NK-92 (cell line): Measurements from ENCODE around the gene SLC4A2.
A peak's percentile ranks its signal among the peaks of the same experiment; 100 is the strongest.

Experiments
- DNase-seq: peaks from one replicate; lab custom pipeline; 2025; ENCODE audit not compliant: unreplicated experiment; lab: John Stamatoyannopoulos, UW

Gene SLC4A2

DNA sequence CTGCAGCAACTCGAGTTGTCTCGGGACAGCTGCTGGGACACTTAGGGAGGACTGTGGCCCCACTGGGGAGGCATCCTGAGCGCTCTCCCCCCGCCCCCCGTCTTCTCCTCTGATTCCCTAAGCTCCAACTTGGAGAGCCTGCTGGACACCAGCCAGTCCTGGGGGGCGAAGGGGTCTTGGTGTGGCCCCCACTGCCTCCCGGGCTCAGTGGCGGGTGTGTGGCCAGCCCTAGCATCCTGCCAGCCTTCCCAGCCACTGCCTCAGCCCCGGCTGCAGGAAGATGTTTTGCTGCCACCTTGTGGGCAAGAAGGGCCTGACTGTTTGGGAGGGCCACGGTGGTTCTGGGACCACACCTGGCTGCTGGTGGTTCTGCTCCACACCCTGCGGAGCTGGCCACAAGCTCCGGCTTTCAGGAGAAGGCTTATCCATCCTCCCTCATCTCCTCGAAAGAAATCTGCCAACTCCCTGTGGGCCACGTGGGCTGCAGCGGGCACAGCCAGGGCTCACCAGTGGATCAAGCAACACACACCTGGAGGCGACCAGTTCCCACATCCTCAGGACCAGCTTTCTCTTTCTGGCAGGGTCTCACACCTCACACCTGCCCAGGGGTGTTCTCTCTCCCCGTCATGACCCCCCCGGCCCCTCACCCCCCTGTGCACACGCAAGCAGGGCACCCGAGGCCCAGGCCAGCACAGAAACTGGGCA is 51.7 kb downstream of the SLC4A2 start:
- no peak for DNase-seq

DNA sequence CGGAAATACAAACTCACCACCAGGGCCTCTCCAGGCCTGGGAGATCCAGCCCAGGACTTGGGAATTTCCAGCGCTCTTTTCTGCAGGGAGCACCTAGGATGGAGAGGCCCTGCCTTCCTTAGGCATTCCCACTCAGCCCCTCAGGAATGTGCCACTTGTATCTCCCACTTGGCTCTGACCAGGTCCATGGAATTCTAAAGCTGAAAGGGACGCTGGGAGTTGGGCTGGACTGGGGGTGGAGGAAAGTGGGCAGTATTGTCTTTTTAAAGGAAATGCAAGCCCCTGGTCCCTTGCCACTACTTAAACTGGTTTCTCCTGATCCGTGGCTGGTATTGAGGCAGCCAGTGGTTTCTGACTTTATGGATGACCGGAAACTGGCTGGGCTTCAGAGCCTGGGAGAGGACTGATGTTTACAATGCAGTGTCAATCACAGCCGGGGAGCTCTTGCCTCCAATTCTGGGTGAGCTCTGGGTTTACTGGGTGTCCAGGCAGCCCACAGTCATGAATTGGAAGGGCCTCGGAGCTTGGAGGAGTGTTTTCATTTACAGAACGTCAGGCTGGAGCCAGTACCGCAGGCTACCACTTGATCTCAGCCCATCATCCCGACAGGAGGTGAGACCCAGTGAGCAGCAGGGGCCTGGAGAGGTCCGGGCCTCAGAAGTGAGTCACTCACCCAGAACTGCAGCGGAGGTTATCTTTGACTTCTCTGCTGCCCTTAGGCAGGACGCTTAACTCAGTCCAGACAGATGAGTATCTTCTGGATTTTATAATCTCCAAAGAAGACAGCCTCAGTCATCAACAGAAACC is 54.2 kb downstream of the SLC4A2 start:
- DNase-seq = no peak

DNA sequence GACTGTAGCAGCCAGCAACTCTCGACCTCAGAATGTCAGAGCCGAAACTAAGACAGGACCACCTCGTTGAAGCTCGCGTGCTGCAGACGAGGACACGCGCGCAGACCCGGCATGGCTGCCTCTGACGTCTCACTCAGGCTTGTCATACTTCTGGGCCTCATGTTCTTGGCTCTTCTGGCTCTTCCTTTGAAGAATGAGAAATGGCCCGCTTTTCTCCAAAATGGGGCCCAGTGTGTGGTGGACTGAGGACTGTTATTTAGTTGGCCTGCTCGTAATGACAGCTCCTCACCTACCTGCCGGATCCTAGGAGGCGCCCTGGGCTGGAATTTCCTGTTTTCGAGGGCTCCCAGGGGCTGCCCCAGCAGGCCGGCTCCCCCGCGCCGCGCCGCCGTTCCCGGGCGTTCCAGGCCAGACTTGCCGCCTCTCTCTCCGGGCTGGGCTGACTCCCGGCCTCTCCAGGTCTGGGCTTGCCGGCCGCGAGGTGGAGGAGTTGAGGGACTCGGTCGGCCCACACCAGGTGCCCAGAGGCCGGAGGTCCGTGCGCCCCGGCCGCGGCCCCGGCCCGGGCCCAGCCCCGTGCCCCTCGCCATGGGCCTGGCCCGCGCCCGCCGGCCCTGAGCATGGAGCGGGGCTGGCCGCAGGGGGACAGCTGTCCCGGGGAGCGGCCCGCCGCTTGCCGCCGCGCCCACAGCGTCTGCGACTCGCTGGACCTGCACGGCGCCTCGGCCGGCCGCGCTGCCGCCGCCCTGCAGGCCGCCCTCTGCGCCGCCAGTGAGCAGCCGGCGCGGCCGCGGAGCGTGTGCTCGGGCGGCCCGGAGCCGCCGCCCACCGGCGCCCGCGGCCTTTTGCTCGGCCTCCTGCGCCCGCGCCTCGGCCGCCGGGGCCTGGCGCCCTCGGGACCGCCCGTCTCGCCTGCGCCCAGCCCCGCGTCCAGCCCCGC is 55.0 kb downstream of the SLC4A2 start:
- no peak for DNase-seq

DNA sequence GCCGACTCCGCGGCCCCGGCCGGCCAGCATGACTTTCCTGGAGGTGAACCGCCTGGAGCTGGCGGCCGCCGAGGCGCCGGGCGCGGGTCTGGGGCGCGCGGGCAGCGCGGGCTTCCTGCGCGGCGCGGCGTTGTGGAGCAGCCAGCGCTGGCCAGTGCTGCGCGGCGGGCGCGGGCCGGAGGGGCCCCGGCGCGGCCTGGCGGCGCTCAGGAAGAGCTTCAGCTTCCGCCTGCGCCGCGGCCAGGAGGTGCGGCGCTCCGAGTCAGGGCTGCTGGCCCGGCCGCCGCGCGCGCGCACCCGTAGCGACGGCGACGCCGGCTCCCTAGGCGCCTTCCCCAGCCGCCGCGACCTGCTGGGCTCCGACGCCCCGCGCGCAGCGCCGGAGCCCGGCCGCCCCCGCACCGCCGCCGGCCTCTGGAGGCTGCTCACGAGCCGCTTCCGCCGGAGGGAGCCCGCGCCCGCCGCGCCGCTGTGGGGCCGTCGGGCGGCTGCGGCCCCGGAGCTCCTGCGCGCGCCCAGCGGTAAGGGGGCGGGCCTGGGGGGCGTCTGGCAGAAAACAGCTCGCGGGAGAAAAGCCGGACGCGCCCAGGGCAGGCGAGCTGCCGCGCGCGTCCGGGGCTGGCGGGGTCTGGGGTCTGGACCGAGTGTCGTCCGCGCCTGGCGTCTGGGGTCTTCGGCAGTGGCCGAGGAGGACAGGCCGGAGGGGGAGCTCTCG is 55.9 kb downstream of the SLC4A2 start:
- DNase-seq = no peak

DNA sequence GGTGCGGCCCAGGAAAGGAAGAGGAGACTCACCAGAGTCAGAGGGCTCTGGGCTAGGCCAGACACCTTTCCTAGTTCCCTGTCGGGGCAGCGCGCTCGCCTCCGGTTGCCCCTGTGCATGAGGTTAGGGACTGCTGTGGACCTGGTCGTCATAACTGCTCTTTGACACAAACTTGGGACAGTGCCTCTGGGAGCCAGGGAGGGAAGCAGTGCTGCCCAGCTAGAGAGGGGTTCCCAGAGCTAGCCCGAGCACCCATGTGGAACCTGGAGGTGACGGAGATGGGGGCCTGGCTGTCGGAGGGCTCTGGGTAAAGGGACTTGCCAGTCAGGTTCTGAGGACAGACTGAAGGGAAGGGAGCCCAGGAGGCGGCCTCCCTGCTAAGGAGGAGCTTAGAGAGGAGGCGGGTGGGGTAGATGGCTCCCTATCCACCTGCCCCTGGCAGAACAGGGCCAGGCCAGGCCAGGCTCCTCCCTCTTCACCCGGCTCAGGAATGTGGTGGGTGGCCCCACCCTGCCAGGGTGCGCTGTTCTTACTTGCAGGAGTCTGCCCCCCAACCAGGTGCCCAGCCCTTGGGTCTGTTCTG is 56.5 kb downstream of the SLC4A2 start:
- DNase-seq = no peak

DNA sequence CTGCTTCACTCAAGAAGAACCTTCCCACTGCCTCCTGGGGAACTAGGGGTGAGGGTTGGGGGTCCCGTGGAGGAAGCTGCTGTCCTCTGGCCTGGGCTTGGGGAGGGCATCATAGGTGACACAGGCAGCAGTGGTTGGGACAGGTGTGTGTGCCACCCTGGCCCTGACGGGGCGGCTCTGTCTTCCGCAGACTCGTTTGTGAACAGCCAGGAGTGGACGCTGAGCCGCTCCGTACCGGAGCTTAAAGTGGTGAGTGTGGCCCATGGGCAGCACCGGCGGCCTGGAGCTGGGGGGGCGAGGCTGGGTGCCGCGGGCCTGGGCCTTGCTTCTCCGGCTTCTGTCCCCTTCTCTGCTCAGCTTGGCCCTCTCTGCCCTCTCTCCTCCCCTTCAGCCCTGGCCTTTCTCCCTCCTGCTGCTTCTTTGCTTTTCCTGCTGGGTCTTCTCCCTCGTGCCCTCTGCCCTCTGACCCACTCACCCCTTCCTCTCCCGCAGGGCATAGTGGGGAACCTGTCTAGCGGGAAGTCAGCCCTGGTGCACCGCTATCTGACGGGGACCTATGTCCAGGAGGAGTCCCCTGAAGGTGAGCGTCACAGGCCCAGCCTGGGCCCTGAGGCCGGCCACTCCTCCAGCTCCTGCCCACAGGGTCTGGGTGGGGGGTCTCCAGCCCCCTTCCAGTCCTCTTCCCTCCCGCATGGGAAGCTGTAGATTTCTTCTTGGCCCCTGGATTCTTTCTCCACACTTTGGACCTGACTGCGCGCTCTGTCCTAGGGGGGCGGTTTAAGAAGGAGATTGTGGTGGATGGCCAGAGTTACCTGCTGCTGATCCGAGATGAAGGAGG is 57.4 kb downstream of the SLC4A2 start:
- no peak for DNase-seq

DNA sequence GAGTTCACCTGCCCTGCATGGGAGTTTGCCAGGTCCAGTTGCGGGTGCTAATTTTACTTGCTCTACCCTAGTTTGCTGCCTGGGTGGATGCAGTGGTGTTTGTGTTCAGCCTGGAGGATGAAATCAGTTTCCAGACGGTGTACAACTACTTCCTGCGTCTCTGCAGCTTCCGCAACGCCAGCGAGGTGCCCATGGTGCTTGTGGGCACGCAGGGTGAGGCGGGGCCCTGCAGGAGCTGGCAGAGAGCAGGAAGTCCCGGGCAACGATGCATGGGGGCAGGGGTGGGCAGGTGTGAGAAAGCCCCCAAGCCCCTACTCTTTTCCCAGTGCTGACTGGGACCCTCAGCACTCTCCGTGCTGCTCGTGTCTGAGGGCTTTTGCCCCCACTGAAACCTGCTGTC is 58.2 kb downstream of the SLC4A2 start:
- no peak for DNase-seq

DNA sequence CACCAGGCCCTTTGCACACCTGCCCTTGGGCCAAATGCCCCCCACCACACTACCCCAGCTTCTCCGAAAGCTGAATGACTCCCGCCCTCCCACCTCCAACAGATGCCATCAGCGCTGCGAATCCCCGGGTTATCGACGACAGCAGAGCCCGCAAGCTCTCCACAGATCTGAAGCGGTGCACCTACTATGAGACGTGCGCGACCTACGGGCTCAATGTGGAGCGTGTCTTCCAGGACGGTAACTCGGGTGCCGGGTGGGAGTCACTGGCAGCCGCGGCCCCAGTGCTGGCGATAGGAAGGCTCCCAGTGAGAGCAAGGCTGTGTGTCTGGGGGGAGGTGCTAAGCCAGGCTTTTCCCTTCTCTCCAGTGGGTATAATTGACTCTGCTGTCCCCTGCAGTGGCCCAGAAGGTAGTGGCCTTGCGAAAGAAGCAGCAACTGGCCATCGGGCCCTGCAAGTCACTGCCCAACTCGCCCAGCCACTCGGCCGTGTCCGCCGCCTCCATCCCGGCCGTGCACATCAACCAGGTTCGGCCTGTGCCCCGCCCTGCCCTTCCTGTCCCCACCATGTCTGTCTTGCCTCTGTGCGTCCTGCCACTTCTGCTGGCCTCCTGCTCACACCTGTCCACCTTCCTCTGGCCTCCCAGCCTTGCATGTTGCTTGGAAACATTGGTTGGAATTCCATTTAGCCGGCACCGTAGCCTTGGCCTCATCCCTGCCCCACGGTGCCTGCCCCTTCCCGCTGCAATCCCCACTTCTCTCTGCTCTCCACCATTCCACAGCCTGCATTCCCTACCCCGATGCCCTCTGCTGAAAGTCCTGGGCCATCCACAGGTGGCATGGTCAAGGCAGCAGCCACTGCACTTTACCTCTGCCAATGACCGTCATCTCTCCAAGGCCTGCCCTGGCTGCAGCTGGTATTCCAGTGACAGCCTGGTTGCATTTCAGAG is 59.0 kb downstream of the SLC4A2 start:
- no peak for DNase-seq

DNA sequence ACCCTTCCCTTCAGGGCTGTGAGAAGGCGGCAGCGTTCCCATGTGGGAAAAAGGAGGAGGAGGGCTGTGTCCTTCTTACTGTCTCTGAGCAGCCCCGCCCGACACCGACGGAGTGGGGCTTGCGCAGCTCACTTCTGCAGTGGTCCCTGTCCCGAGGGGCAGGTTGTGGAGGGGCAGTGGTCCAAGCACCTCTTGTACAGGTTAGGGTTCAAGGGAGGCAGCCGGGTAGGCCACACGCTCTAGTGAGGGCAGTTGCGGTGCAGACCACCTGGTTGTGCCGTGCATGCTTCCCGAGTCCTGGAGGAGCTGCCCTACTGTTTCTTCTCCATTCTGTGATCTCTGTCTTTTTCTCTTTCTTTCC is 59.6 kb downstream of the SLC4A2 start:
- DNase-seq = no peak

DNA sequence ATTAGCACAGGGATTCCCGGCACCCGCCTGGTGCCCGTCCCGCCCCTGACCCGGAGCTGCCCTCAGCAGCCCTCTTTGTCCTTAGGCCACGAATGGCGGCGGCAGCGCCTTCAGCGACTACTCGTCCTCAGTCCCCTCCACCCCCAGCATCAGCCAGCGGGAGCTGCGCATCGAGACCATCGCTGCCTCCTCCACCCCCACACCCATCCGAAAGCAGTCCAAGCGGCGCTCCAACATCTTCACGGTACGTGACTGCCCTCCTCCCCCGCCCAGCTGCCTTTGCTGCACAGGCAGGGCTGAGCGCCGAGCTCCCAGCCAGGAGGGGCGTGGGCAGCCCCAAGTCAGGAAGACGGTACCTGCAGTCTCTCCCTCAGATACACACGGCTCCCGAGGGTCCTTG is 60.5 kb downstream of the SLC4A2 start:
- no peak for DNase-seq

DNA sequence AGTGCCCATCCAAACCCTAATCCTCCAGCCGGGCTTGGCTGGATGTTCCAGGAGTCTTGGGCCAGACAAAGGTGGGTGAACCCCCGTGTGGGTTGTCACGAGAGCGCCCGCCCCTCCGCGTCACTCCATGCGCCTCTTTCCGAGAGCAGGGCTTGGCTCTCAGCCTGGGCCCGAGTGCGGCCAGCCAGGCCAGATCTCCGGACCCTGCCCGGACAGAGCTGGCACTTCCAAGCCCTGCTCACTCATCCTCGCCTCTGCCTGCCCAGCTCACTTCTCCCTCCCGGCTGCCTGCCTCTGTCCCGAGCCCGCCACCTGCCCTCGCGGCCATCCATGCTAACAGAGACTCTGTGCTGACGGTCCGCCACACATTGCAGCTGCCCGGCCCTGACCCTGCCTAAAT is 61.5 kb downstream of the SLC4A2 start:
- DNase-seq = no peak

DNA sequence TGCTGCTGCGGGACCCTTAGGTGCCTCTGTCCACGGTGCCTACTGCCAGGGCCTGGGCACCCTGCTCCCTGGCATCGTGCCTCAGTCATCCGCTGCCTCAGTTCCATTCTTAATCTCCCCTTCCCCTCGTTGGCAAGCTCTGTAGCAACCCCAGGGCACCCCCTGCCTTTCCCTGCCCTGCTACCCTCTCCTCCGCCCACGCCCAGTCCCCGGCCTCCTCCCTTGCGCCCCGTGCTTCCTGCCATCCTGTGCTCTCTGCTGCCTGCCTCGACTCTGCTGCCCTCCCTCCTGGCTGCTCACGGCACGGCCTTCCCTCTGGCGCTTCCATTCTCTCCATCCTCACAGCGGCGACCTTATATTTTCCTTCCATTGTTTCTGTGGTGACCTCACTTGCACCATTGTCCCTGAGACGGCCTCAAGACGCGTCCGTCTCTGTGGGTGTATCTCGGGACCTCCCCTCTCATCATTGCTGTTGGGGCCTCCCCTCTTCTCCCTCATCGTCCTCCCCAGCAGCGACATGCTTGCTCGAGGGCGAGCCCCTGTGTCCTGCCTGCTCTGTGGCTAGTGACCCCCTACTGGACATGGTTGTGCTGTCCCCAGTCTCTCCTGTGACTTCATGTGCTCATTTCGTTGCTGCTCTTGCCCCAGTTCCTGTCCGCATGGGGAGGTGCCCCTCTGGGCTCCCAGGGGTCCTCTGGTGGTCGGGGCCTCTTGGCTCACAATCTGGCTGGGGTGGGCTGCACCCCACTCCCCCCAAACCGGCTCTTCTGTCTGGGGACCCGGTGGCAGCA is 62.2 kb downstream of the SLC4A2 start:
- no peak for DNase-seq

DNA sequence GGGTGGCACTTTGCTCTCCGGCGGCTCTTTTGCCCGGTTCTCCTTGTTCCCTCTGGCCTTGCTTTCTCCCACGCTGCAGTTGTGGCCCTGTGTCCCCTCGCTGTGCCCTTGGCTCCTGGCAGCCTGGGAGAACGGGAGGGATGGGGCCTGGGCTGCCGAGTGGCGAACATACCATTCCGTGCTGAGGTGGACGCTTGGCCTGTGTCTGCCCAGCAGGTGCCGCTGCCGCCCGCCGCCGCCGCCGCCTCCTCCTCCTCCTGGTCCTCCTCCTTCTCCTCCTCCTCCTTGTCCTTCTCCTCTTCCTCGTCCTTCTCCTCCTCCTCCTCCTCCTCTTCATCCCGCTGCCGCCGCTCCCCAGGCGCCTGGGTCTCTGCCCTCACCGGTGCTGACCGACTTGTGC is 62.9 kb downstream of the SLC4A2 start:
- no peak for DNase-seq

DNA sequence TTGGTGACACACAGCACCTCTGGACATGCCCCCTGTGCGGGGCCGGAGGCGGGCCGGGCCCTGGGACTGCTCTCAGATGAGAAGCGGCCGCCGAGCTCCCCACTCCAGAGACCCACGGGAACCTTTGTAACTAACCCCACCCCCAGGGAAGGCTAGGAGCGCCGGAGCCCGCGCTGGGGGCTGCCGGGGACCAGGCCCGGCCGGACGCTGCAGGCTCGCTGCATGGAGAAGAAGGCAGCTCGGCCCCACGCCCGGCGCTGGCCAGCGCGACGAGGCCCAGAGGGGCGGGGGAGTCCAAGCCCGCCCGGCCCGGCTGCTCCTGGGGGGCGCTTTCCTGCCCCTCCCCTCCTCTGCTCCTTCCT is 63.4 kb downstream of the SLC4A2 start:
- no peak for DNase-seq

DNA sequence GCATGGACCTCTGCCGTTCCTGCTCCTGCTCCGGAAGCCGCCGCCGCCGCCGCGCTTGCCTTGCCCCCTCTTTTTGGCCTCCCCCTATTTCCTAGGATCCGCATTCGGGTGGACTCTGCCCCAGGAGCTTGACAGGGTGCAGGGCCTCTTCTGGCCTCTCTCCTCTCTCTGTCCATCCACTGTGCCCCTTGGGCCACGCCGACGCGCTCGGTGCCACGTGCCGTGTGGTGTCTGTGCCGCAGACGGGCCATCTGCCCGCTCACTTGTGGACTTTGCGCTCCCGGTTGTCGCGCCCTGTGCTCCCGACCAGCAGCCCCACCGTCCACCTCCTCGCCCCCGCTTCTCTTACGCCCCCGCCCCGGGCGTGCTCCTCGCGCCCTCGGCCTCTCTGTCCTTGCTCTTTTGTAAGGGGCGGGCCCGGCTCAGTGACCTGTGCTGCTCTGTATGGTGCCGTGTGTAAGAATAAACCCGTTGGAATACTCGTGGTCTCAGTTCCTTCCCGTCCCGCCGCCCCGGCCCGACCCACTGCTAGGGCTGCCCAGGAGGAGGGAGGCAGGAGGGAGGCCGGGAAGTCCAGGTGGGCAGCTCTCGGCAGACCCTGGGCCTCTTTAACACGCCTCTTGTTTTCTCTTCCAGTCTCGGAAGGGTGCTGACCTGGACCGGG is 63.9 kb downstream of the SLC4A2 start:
- no peak for DNase-seq

DNA sequence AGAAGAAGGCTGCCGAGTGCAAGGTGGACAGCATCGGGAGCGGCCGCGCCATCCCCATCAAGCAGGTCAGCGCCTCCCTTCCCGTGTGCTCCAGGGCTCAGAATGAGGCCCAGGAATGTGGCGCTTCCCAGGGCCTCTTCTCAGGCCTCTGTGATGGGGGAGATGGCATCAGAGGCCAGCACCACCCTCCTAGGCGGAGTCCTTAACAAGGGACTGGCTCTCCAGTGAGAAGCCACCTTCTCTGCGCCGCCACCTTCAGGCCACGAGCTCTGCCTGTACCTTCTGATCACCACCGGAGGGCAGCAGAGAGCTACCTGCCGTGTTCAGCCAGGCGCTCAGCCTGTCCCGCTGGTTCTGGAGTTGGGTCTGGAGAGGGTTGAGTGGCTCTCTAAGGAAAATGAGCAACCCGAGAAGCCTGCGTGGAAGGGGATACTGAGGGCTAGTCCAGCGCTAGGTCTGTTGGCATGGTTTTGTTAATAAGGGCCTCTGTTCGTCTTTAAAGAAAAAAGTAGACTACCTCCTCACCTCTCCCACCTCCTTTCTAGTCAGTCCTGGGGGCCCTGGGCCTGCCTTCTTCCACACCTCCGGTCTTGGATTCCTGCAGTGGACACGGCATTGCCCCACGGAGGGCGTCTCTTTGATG is 64.6 kb downstream of the SLC4A2 start:
- peak; percentile 11 for DNase-seq

DNA sequence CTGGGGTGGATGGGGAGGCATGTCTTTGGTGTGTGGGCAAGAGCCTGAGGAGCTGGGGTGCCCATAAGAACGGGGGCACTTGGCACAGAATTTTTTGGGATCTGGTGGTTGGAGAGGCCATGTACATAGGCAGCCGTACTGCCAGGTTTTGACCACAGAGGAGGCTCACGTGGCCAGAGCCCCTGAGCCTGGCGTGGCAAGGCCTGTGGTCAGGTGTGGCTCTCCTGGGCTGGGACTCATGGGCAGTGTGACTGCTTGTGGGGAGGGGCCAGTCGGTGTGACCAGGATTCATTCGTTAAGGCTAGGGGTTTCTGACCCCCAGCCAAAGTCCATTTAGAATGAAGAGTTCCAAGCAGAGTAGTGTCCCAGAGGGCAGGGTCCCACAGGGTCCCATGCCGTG is 65.1 kb downstream of the SLC4A2 start:
- no peak for DNase-seq
